NT2/D1 (cell line): Measurements from ENCODE around the gene TRMT2A.

Source experiments
- YY1 ChIP-seq: IDR thresholded peaks from 2 replicates; pipeline ENCODE4 v1.6.1; 2011; ENCODE audit not compliant: insufficient read length, insufficient read depth
- ZNF274 ChIP-seq: IDR thresholded peaks from 2 replicates; pipeline ENCODE4 v1.6.1; 2011; ENCODE audit warnings: mild to moderate bottlenecking, low read depth, low read length

- TF ChIP-seq YY1 (no peak), ZNF274 (no peak)
These were observed 24.4 kb upstream of the TRMT2A start for GRCh38 chr22:20141186-20142077.
